Ectodermal cell (in vitro differentiated cells): ENCODE measurements around the gene SCYGR5.
"Not testable (repeated sequence)": the region's sequence is repeated elsewhere in the genome, so short reads cannot be mapped to it uniquely, and the experiment has no call there.

Experiments used
- H3K27ac ChIP-seq: 2 replicates; pipeline ENCODE4 v1.7.0; 2013; ENCODE audit warnings: mild to moderate bottlenecking, low read depth, low read length; ENCODE audit not compliant: insufficient read depth, poor library complexity, severe bottlenecking
- H3K27me3 ChIP-seq: 2 replicates; pipeline ENCODE4 v1.7.0; 2013; ENCODE audit warnings: mild to moderate bottlenecking, low read length; ENCODE audit not compliant: insufficient read depth, control insufficient read depth, poor library complexity, severe bottlenecking
- H3K36me3 ChIP-seq: one replicate; pipeline ENCODE4 v1.7.0; 2013; ENCODE audit warnings: low read length; ENCODE audit not compliant: control insufficient read depth, insufficient read depth
- H3K4me1 ChIP-seq: one replicate; pipeline ENCODE4 v1.7.0; 2013; ENCODE audit warnings: low read length; ENCODE audit not compliant: control insufficient read depth, insufficient read depth
- H3K4me3 ChIP-seq: 2 replicates; pipeline ENCODE4 v1.7.0; 2013; ENCODE audit warnings: low read depth, low read length, control low read depth; ENCODE audit not compliant: insufficient read depth
- H3K9me3 ChIP-seq: 2 replicates; pipeline ENCODE4 v1.7.0; 2013; ENCODE audit warnings: mild to moderate bottlenecking, low read length, moderate library complexity; ENCODE audit not compliant: control insufficient read depth
- WGBS, 2 experiments: methylation state at CpG; one replicate each; pipeline ENCODE4 v1.1.7; 2013; ENCODE audit warnings: missing lambda C conversion rate in 2 of 2; 5-methylcytosine and 5-hydroxymethylcytosine counted together

SCYGR5 gene

GRCh38 chr2:227671170-227671905 lies 4.7 kb downstream of the SCYGR5 start:
- H3K27me3 ChIP-seq: no peaks in the 10 kb centered on the region
- no peaks in the 10 kb centered on the region for H3K36me3 ChIP-seq
- no peaks in the 10 kb centered on the region for H3K4me1 ChIP-seq
- 72 to 75% methylated on average over 3 of the region's 3 CpGs for WGBS, 2 experiments
- H3K4me3 ChIP-seq: no peak overlapping the region
- no peak overlapping the region for H3K27ac ChIP-seq
- no peaks in the 10 kb centered on the region for H3K9me3 ChIP-seq

DNA sequence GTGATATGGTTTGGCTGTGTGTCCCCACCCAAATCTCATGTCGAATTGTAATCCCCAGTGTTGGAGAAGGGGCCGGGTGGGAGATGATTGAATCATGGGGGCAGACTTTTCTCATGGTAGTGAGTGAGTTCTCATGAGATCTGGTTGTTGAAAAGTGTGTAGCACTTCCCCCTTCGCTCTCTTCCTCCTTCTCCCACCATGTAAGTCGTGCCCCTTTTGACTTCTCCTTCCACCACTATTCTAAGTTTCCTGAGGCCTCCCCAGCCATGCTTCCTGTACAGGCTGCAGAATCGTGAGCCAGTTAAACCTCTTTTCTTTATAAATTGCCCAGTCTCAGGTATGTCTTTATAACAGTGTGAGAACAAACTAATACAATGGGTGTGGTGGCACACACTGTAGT lies 7.0 kb downstream of the SCYGR5 start:
- H3K4me3 ChIP-seq, H3K9me3 ChIP-seq, H3K27ac ChIP-seq, H3K36me3 ChIP-seq, H3K27me3 ChIP-seq, H3K4me1 ChIP-seq: not testable (repeated sequence)
- 89 to 92% methylated on average over 5 of the region's 5 CpGs for WGBS, 2 experiments

DNA sequence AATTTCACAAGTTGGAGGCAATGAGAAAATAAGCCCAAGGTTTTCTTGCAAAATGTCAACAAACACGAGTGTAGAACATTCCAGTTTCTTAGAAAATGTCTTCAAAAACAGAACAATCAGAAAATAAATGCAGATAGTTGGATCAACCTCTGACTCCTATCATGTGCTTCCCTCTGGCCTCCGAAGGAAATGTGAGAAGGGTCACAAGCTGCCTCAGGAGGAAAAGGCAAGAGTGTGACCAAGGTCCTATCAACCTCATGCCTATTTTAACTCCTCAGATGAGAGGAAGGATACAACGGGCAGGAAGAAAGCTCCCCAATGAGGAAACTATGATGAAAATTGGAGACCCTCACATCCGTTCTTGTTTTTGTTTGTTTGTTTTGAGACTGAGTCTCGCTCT lies 7.9 kb downstream of the SCYGR5 start:
- no peaks in the 10 kb centered on the region for H3K4me1 ChIP-seq
- no peak overlapping the region for H3K27ac ChIP-seq
- no peak overlapping the region for H3K4me3 ChIP-seq
- H3K36me3 ChIP-seq: no peaks in the 10 kb centered on the region
- H3K9me3 ChIP-seq: no peaks in the 10 kb centered on the region
- 94 to 95% methylated on average over 5 of the region's 5 CpGs for WGBS, 2 experiments
- no peaks in the 10 kb centered on the region for H3K27me3 ChIP-seq

DNA sequence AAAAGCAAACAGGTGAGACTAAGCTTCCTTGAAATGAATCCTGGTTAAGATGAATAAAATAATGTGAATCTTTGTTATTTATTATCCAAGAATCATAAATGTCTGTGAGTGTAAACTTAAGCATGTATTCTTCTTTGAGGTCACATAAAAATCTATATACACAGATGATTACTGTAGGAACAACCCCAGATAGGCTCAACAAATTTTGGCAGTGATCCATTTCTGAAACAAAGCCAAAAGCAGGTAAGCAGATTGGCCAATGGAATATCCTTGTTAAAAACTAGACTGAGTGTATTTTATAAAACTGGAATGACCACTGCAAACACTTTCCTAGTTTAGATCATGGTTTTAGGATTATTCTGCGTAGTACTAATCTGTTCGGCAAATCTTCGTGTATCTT lies 11.3 kb downstream of the SCYGR5 start:
- no peak overlapping the region for H3K27ac ChIP-seq

DNA sequence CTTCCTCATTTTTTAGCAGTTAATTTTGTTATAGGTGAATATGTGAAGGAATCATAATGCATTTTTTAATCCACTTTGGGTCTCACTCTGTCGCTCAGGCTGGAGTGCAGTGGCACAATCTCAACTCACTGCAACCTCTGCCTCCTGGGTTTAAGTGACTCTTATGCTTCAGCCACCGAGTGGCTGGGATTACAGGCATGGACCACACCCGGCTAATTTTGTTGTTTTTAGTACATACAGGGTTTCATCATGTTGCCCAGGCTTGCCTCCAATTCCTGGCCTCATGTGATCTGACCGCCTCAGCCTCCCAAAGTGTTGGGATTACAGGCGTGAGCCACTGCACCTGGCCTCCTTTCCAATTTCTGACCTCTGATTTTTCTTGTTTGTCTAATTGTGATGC lies 17.7 kb downstream of the SCYGR5 start:
- Histone ChIP-seq H3K4me1 (no peaks in the 10 kb centered on the region), H3K27ac (no peak overlapping the region), H3K4me3 (no peak overlapping the region), H3K27me3 (no peaks in the 10 kb centered on the region), H3K36me3 (no peaks in the 10 kb centered on the region), H3K9me3 (no peaks in the 10 kb centered on the region)
- WGBS, 2 experiments: 89 to 91% methylated on average over 5 of the region's 5 CpGs

More for the DNA sequence above, 11.3 kb downstream of the SCYGR5 start:
- 73 to 95% methylated on average over 3 of the region's 3 CpGs for WGBS, 2 experiments
- Histone ChIP-seq H3K36me3 (no peaks in the 10 kb centered on the region), H3K4me1 (no peaks in the 10 kb centered on the region), H3K27me3 (no peaks in the 10 kb centered on the region), H3K9me3 (no peaks in the 10 kb centered on the region), H3K4me3 (no peak overlapping the region)

DNA sequence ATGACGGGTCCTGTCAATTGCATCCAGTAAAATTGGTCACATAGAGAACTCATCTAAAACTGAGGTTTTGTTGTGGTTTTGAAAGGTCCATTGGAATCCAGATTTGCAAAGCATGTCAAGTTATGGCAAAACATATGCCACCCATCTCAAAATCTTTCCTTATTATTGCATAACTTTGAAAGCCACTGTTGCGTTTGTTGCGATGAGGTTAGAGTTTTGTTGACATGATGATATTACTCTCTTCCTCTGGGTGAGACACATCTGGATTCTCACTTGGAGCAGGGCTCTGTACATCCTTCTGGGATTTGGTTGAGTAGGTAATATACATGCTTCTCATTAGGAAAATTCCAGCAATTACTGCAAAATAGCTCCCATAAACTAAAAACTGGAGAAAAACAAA lies 20.6 kb downstream of the SCYGR5 start:
- no peak overlapping the region for H3K27ac ChIP-seq
- no peaks in the 10 kb centered on the region for H3K4me1 ChIP-seq
- H3K4me3 ChIP-seq: no peak overlapping the region
- 94 to 98% methylated on average over 3 of the region's 3 CpGs for WGBS, 2 experiments
- H3K27me3 ChIP-seq: no peaks in the 10 kb centered on the region
- H3K9me3 ChIP-seq: no peaks in the 10 kb centered on the region
- H3K36me3 ChIP-seq: no peaks in the 10 kb centered on the region

GRCh38 chr2:227696990-227697679 lies 30.5 kb downstream of the SCYGR5 start:
- WGBS, 2 experiments: 93% methylated on average over 2 of the region's 2 CpGs; no CpG with 5 or more reads in 1 of the 2 experiments
- H3K4me3 ChIP-seq: no peak overlapping the region
- H3K4me1 ChIP-seq: no peaks in the 10 kb centered on the region
- no peaks in the 10 kb centered on the region for H3K9me3 ChIP-seq
- no peaks in the 10 kb centered on the region for H3K36me3 ChIP-seq
- no peaks in the 10 kb centered on the region for H3K27me3 ChIP-seq
- H3K27ac ChIP-seq: no peak overlapping the region

DNA sequence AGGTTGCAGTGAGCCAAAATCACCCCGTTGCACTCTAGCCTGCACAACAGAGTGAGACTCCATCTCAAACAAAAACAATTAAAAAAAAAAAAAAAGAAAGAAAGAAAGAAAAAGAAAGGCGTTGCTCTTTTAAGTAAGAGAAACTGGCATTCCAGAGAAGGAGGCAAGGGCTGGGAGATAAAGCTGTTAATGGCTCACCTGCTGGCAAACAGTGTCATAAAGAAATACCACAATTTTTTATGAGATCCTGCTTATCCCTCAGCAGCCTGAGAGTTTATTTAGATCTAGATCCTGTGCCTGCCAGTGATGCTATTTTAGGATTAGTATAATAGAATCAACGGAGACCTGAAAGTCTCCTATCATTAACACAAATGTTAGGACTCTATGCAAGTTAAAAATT lies 35.0 kb downstream of the SCYGR5 start:
- 60 to 92% methylated on average over 1 to 3 of the region's 3 CpGs for WGBS, 2 experiments
- Histone ChIP-seq H3K27ac (no peak overlapping the region), H3K9me3 (no peaks in the 10 kb centered on the region), H3K4me3 (no peak overlapping the region), H3K4me1 (no peaks in the 10 kb centered on the region), H3K27me3 (no peaks in the 10 kb centered on the region), H3K36me3 (no peaks in the 10 kb centered on the region)

DNA sequence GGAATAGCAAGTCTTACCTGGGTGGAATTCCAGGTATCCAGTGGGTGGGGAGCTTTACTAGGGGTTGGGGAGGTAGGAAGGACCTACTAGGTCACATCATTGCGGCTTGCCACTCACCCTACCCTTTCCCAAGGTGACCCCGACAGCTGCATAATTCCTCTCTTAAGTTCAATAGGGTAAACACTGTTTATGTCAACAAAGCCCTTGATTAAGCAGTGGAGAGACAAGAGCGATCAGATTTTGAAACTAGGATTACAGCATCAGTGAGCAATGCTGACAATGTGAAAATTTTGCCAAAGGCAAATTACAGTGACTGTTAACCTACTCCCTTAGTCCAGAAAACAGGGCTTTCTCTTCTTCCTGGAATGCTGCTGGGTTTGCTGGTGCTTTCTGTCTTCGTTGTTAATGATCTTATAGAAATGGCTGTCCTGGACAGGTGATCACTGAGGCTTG lies 36.7 kb downstream of the SCYGR5 start:
- no peaks in the 10 kb centered on the region for H3K4me1 ChIP-seq
- no peak overlapping the region for H3K27ac ChIP-seq
- H3K36me3 ChIP-seq: no peaks in the 10 kb centered on the region
- no peaks in the 10 kb centered on the region for H3K27me3 ChIP-seq
- no peak overlapping the region for H3K4me3 ChIP-seq
- 89 to 96% methylated on average over 4 of the region's 4 CpGs for WGBS, 2 experiments
- no peaks in the 10 kb centered on the region for H3K9me3 ChIP-seq

DNA sequence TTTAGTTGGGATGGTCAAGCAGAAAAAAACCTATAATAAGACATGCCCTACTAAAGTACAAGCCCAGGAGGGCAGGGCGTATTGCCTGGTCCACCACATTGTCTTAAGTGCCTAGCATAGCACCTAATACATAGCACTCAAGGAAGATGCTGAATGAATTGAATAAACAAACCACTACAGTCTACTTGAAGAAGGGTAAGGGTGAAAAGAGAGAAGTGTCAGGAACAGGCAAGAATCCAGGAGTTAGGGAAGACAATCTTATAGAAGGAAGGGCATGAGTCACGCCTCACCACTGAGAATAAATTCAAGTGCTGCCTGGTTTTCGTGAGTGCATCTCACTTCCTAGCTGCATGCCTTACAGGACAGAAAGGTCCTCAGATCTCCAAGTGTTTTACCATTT lies 37.4 kb downstream of the SCYGR5 start:
- no peaks in the 10 kb centered on the region for H3K4me1 ChIP-seq
- no peaks in the 10 kb centered on the region for H3K36me3 ChIP-seq
- no peaks in the 10 kb centered on the region for H3K27me3 ChIP-seq
- no peak overlapping the region for H3K27ac ChIP-seq
- no peak overlapping the region for H3K4me3 ChIP-seq
- 89 to 91% methylated on average over 3 of the region's 3 CpGs for WGBS, 2 experiments
- no peaks in the 10 kb centered on the region for H3K9me3 ChIP-seq
